ENCODE measurements around the gene RETREG3.
"Not testable (repeated sequence)": the region's sequence is repeated elsewhere in the genome, so short reads cannot be mapped to it uniquely, and the experiment has no call there.

RETREG3 gene

GRCh38 chr17:42568341-42569111 lies 40.6 kb downstream of the RETREG3 start:
- no peak for DNase-seq

GRCh38 chr17:42566883-42567573 lies 42.1 kb downstream of the RETREG3 start, which contains the start of gene MLX:
Gene MLX (plus strand): TSS chr17:42567100. CDS start chr17:42567125, 25 bp downstream.
- peak; percentile 97 for DNase-seq

- no peak for DNase-seq
Measured at GRCh38 chr17:42566215-42566882, 42.8 kb downstream of the RETREG3 start.

GRCh38 chr17:42565523-42566214 lies 43.5 kb downstream of the RETREG3 start:
- DNase-seq: no peak

GRCh38 chr17:42564815-42565522 lies 44.2 kb downstream of the RETREG3 start:
- no peak for DNase-seq

GRCh38 chr17:42563950-42564349 lies 45.2 kb downstream of the RETREG3 start:
- no peak for DNase-seq

- no peak for DNase-seq
Measured at GRCh38 chr17:42563543-42563942, 45.6 kb downstream of the RETREG3 start.

- no peak for DNase-seq
Measured at GRCh38 chr17:42563143-42563509, 46.0 kb downstream of the RETREG3 start.

- no peak for DNase-seq
Measured at GRCh38 chr17:42562388-42563142, 46.6 kb downstream of the RETREG3 start.

- DNase-seq: peak; percentile 99
Measured at GRCh38 chr17:42561897-42562387, 47.2 kb downstream of the RETREG3 start, which contains the start of gene COASY. Gene COASY (plus strand): TSS chr17:42562148. CDS start chr17:42562623, 475 bp downstream.

GRCh38 chr17:42560246-42560645 lies 48.9 kb downstream of the RETREG3 start:
- DNase-seq: no peak

GRCh38 chr17:42559075-42559474 lies 50.1 kb downstream of the RETREG3 start:
- no peak for DNase-seq

- not testable (repeated sequence) for DNase-seq
Measured at GRCh38 chr17:42555961-42556617, 53.1 kb downstream of the RETREG3 start.

GRCh38 chr17:42555122-42555622 lies 54.0 kb downstream of the RETREG3 start:
- no peak for DNase-seq

- DNase-seq: peak; percentile 85
Measured at GRCh38 chr17:42554250-42555121, 54.7 kb downstream of the RETREG3 start.

- no peak for DNase-seq
Measured at GRCh38 chr17:42553866-42554249, 55.3 kb downstream of the RETREG3 start.

- no peak for DNase-seq
Measured at GRCh38 chr17:42553161-42553818, 55.9 kb downstream of the RETREG3 start.

GRCh38 chr17:42552736-42553135 lies 56.4 kb downstream of the RETREG3 start, which contains the start of gene HSD17B1:
Gene HSD17B1 (plus strand): TSS chr17:42552923. CDS start chr17:42552934, 11 bp downstream.
- DNase-seq: not testable (repeated sequence)

Measured in COR-L47 (cell line).